ENCODE results near the gene KLF5. TPM values are rescaled to one million over a fixed set of nuclear protein-coding genes. Genes with fewer than 3 reads are reported as not detected.

Gene KLF5
- total and polyA plus RNA-seq, 2 donors (not counting 1 experiment from before 2014, with no cell fraction given), result 0.83 to 3.3 TPM

GRCh38 chr13:73035660-73036059 lies 23.1 kb upstream of the KLF5 start:
- Histone ChIP-seq H4K20me1 (ENCODE audit: control insufficient read depth, extremely low read depth, insufficient read depth, low read length) (no peaks in the 10 kb centered on the region), H2AFZ (ENCODE audit: low read length) (no peak overlapping the region), H3K27me3 (ENCODE audit: control insufficient read depth, insufficient read depth, low read length) (no peaks in the 10 kb centered on the region), H3K36me3 (ENCODE audit: control insufficient read depth, insufficient read depth, low read length) (no peaks in the 10 kb centered on the region), H3K4me1 (ENCODE audit: control insufficient read depth, extremely low read depth, insufficient read depth, low read length) (no peaks in the 10 kb centered on the region), H3K79me2 (ENCODE audit: control insufficient read depth, insufficient read depth, low read length) (no peaks in the 10 kb centered on the region), H3K4me2 (ENCODE audit: extremely low read depth, insufficient read depth, low read length) (no peak overlapping the region), H3K4me3 (replicated peaks in 1 of 4; ENCODE audit: control extremely low read depth in 1 of 4, insufficient read depth in 1 of 4, low read depth in 3 of 4, low read length in 4 of 4) (no peak overlapping the region), H3K27ac (ENCODE audit: insufficient read depth, low read length) (no peak overlapping the region), H3K9ac (ENCODE audit: insufficient read depth, low read length) (no peak overlapping the region), H3K9me3 (ENCODE audit: control insufficient read depth, insufficient read depth, low read depth, low read length) (no peaks in the 10 kb centered on the region)
- TF ChIP-seq CTCF (conservative IDR thresholded peaks at IDR 0.05 in 1 of 2, IDR thresholded peaks at IDR 0.05 in 1 of 2; ENCODE audit: low read depth in 1 of 2, low read length in 2 of 2), result no peak
- no peak for TF ChIP-seq EZH2 (IDR thresholded peaks at IDR 0.05; ENCODE audit: low read length, missing control alignments)
- no peak for DNase-seq (ENCODE audit: low read depth in 2 of 2)

GRCh38 chr13:73036566-73036965 lies 22.2 kb upstream of the KLF5 start:
- DNase-seq (ENCODE audit: low read depth in 2 of 2), result no peak
- Histone ChIP-seq H3K36me3 (ENCODE audit: control insufficient read depth, insufficient read depth, low read length) (no peaks in the 10 kb centered on the region), H3K4me3 (replicated peaks in 1 of 4; ENCODE audit: control extremely low read depth in 1 of 4, insufficient read depth in 1 of 4, low read depth in 3 of 4, low read length in 4 of 4) (no peak overlapping the region), H3K4me2 (ENCODE audit: extremely low read depth, insufficient read depth, low read length) (no peak overlapping the region), H3K9me3 (ENCODE audit: control insufficient read depth, insufficient read depth, low read depth, low read length) (no peaks in the 10 kb centered on the region), H3K27ac (ENCODE audit: insufficient read depth, low read length) (no peak overlapping the region), H3K9ac (ENCODE audit: insufficient read depth, low read length) (no peak overlapping the region), H4K20me1 (ENCODE audit: control insufficient read depth, extremely low read depth, insufficient read depth, low read length) (no peaks in the 10 kb centered on the region), H3K79me2 (ENCODE audit: control insufficient read depth, insufficient read depth, low read length) (no peaks in the 10 kb centered on the region), H2AFZ (ENCODE audit: low read length) (no peak overlapping the region), H3K27me3 (ENCODE audit: control insufficient read depth, insufficient read depth, low read length) (no peaks in the 10 kb centered on the region), H3K4me1 (ENCODE audit: control insufficient read depth, extremely low read depth, insufficient read depth, low read length) (no peaks in the 10 kb centered on the region)
- TF ChIP-seq EZH2 (IDR thresholded peaks at IDR 0.05; ENCODE audit: low read length, missing control alignments) (no peak), CTCF (conservative IDR thresholded peaks at IDR 0.05 in 1 of 2, IDR thresholded peaks at IDR 0.05 in 1 of 2; ENCODE audit: low read depth in 1 of 2, low read length in 2 of 2) (no peak)

DNA sequence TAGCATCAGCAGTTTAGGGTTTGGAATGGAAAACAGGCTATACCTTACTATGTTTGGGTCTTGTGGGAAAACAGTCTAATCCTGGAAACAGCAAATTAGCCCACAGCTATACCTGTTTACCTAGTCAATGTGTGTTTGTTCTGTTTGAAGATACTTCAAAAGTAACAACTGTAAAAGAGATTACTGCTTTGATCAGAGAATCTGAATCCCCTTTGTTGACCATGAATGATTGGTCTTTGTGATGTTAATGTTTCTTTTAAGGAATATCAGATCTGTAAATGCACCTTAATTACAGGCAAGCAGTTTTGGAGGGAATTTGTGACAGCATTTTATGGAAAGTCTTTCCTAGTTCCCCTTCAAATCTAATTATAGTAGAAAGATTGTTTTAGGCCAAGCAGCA lies 20.7 kb upstream of the KLF5 start:
- H3K9ac ChIP-seq (ENCODE audit: insufficient read depth, low read length), result no peak overlapping the region

More for the DNA sequence above, 20.7 kb upstream of the KLF5 start:
- Histone ChIP-seq H3K27ac (ENCODE audit: insufficient read depth, low read length) (no peak overlapping the region), H3K27me3 (ENCODE audit: control insufficient read depth, insufficient read depth, low read length) (no peaks in the 10 kb centered on the region), H2AFZ (ENCODE audit: low read length) (no peak overlapping the region), H4K20me1 (ENCODE audit: control insufficient read depth, extremely low read depth, insufficient read depth, low read length) (no peaks in the 10 kb centered on the region), H3K36me3 (ENCODE audit: control insufficient read depth, insufficient read depth, low read length) (no peaks in the 10 kb centered on the region), H3K9me3 (ENCODE audit: control insufficient read depth, insufficient read depth, low read depth, low read length) (no peaks in the 10 kb centered on the region), H3K4me2 (ENCODE audit: extremely low read depth, insufficient read depth, low read length) (no peak overlapping the region), H3K79me2 (ENCODE audit: control insufficient read depth, insufficient read depth, low read length) (no peaks in the 10 kb centered on the region), H3K4me1 (ENCODE audit: control insufficient read depth, extremely low read depth, insufficient read depth, low read length) (no peaks in the 10 kb centered on the region), H3K4me3 (replicated peaks in 1 of 4; ENCODE audit: control extremely low read depth in 1 of 4, insufficient read depth in 1 of 4, low read depth in 3 of 4, low read length in 4 of 4) (no peak overlapping the region)
- TF ChIP-seq CTCF (conservative IDR thresholded peaks at IDR 0.05 in 1 of 2, IDR thresholded peaks at IDR 0.05 in 1 of 2; ENCODE audit: low read depth in 1 of 2, low read length in 2 of 2), result no peak
- TF ChIP-seq EZH2 (IDR thresholded peaks at IDR 0.05; ENCODE audit: low read length, missing control alignments), result no peak
- DNase-seq (ENCODE audit: low read depth in 2 of 2), result no peak
